Right renal cortex interstitium (tissue), 3 donors: ENCODE data around the gene MEF2C. TPM values are rescaled to one million over a fixed set of nuclear protein-coding genes. Genes with fewer than 3 reads are reported as not detected.

Source experiments
- DNase-seq, 3 donors: peaks; one replicate each; pipeline ENCODE4 v3.0.0-alpha.2; 2013; ENCODE audit warnings: low read depth in 3 of 3, low spot score in 2 of 3
- polyA plus RNA-seq, 3 donors: library from polyadenylated mRNA; unstranded; fragments of 120-200 nt; gene quantifications; one replicate each; pipeline ENCODE4 v1.2.1, GENCODE V29; 2013; ENCODE audit not compliant: insufficient read length in 3 of 3

MEF2C gene
- polyA plus RNA-seq, 3 donors, result 46.0 to 53.9 (median 46.4) TPM

DNA sequence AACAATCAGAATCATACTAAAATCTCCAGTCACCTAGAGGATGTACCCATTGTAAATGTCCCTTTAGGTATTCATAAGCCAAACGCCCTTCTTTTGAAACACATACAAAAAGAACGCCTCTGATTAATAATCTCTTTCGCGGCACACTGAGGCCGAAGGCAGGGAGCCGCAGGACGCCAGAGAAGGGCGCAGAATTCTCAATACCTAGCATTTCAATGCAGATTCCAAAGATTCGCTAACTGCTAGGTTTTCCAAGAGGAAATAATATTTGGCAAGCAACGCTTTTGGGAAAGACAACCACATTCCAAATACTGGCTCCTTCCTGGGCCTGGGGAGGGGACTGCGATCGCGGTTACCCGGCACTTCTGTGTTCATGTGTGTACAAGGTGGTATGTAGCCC lies 203.3 kb downstream of the MEF2C start:
- DNase-seq, result no peak

- no peak for DNase-seq
Measured at GRCh38 chr5:88678770-88679381, 204.1 kb downstream of the MEF2C start.

DNA sequence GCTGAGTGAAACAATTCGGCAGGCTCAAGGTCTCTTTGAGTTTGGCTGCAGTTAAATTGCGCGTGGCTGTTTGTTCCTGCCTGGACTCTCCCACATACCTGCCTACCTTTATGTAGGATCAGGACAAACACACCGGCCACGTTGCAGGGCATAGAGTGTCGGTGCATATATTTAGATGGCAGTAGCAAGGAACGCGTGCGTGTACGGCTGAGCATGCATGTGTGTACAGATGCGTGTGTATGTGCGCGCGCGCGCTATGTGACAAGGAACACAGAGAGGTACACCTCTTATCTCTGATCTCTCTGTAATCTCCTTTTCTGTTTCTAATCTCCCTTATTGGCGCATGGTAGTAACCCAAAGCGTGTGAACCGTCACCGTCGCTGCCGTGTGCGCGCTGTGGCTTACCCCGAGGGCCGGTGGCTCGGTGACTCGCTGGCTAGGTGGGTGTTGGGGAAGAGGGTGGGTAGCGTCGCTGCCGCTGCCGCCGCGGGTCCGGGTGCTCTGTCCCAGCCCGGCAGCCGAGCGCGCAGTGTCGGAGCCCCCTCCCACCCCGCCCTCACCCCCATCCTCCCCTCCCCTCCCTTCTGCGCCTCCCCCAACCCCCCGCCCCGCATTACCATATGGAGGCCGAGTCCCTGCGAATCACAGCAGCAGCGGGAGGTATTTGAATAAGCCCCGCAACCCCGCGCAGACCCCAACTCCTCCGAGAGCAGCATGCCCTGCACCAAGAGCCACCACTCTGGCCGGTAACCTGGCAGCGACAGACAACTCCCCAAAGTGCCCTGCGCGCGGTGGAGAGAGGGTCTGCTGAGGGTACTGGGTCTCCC lies 204.8 kb downstream of the MEF2C start:
- no peak for DNase-seq

- DNase-seq, result no peak
Measured at GRCh38 chr5:88677376-88677895, 205.5 kb downstream of the MEF2C start.

DNA sequence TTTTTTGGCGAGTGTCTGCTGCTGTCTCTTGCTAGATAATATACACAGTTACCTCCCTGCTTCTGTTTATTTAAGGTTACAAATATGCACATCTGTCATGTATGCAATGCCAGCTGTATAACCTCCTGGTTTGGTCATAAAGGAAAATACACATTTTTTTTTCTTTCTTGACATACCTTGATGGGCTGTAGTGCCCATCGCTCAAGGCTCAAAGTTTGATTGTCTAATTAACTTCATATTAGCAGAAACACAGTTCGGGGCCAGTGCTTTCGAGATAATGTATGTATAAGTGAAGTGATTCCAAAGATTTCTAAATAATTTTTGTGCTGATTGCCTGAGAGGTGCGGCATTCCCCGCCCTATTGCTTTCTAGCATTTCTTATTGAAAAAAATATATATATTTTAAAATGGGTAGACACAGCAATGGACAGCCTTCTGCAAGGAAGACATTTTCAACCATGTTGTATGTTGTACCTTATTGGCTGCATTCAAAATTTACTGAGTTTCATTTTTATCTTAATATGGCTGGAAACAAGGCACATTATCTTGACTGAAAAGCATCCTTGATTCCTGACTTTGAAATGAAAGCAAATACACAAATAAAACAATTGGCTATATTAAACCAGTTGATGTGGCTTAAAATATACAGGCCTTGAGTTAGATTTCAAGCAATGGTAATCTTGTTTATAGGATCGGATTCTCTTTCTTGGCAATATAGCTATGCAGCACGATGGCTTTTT lies 206.2 kb downstream of the MEF2C start:
- no peak for DNase-seq

- DNase-seq, result no peak
Measured at GRCh38 chr5:88675708-88676636, 207.0 kb downstream of the MEF2C start.

GRCh38 chr5:88675168-88675707 lies 207.7 kb downstream of the MEF2C start:
- DNase-seq, result no peak

DNA sequence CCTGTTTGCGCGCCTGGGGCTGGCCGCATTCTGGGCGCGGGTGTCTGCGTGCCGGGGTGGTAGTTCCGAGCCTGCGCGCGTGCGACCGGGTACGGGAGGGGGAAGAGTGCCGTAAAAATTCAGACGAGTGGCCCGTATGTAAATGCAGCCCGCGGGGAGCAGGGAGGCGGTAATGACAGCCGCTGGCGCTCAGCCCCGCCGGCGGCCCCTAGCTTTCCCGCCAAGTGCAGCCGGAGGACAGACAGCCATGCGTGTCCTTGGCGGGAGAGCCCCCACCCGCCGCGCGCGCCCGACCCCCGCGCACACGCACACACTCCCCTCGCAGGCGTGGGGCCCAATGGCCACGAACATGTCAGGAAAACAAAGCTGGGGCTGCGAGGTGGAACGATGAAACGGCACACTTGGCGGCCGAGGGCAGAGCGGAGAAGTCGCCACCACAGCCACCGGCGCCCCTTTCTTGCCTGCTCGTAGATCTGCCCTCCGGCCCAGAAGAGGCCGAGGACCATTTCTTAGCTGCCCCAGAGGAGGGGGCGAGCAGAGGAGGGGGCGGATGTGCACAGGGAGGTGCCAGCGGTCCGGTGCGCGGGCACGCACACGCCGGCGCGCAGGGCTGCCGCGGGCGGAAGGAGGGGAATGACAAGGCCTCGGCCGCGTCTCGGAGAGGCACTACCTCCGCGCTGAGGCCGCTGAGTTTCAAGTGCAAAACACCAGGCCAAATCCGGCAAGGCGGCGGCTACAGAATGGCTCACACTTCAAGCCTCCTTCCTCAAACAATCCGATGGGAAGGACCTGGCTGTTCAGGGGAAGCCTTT lies 208.4 kb downstream of the MEF2C start:
- no peak for DNase-seq

DNA sequence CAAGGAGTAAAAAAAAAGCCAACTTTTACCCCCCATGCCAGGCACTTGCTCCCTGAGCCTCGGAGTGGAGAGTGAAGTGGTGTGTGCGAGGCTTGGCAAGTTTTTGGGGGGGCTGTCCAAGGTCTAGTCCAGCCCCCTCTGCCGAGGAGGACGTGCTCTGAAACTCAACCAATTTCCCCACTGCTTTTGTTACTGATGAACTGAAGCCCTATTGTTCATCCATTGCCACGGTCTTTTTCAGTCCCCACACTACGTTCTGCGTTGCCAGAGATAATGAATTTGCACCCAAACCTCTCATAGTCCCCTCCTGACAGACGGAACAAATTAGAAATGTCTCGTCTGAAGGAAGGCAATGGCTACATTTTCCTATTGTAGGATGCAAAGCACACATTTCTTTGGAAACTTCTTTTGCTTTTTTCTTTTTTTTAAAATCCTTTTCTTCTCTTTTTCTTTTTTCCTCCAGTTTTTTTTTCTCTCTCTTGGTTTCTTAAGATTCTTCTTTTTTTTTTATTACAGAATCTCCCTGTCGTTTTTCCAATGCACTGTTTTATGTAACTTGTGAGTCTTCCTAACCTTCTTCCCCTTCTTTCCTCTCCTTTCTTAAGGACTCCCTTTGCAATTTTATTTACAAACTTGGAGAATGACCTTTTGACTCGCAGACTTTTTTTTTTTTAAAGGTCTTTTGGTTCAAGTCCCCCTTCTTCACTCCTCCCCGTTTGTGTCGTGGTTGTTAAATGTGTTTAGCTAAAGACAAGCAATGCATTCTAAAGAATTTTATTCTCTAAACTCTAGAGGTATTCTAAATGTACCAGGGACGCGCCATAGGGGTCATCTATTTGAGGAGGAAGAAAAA lies 209.5 kb downstream of the MEF2C start:
- DNase-seq, result no peak

GRCh38 chr5:88672644-88673252 lies 210.2 kb downstream of the MEF2C start:
- DNase-seq, result no peak

GRCh38 chr5:88671505-88672499 lies 211.2 kb downstream of the MEF2C start:
- DNase-seq, result no peak

- no peak for DNase-seq
Measured at GRCh38 chr5:88671106-88671504, 211.9 kb downstream of the MEF2C start.

GRCh38 chr5:88670461-88670860 lies 212.5 kb downstream of the MEF2C start:
- DNase-seq, result no peak

GRCh38 chr5:88669371-88670050 lies 213.5 kb downstream of the MEF2C start:
- DNase-seq, result no peak

GRCh38 chr5:88667496-88668201 lies 215.3 kb downstream of the MEF2C start:
- DNase-seq, result no peak
